PC-9 (cell line): ENCODE measurements around the gene RHO. TPM values are rescaled to one million over a fixed set of nuclear protein-coding genes. Genes with fewer than 3 reads are reported as not detected.

ENCODE experiments used
- BruUV-seq: library from RNA; stranded (reverse); fragments of 400-500 nt; replicated peaks from 2 replicates; lab custom pipeline; 2021; lab: Mats Ljungman, UMichigan
- CTCF ChIA-PET: fragments of 300-600 bp; sonication (Branson Sonifier 250); formaldehyde crosslinking; loops from one replicate; lab custom pipeline; 2022; ENCODE audit warnings: antibody characterized with exemption; lab: Charles Lee
- POLR2A ChIA-PET: fragments of 300-600 bp; sonication (Branson Sonifier 250); formaldehyde crosslinking; loops from one replicate; lab custom pipeline; 2022; ENCODE audit warnings: antibody characterized with exemption; ENCODE audit not compliant: unreplicated experiment; lab: Charles Lee
- DNase-seq, 2 experiments: peaks; one replicate each; pipeline versions ENCODE4 v3.0.0 to v3.0.0-alpha.2; 2015 to 2022; ENCODE audit warnings: mixed read lengths in 1 of 2
- H2AFZ ChIP-seq: fragments of 200-600 bp; sonication (generic); 2 replicates; pipeline ENCODE4 v1.8.1; 2017; ENCODE audit warnings: antibody characterized with exemption
- H3F3A ChIP-seq: fragments of 200-600 bp; sonication (generic); 2 replicates; pipeline ENCODE4 v1.8.1; 2017; ENCODE audit warnings: antibody characterized with exemption, mild to moderate bottlenecking, low read depth; ENCODE audit not compliant: insufficient read depth
- H3K27ac ChIP-seq: fragments of 200-600 bp; sonication (generic); 2 replicates; pipeline ENCODE4 v1.6.1; 2016; ENCODE audit warnings: mixed run types
- H3K27me3 ChIP-seq: fragments of 200-600 bp; sonication (generic); 2 replicates; pipeline ENCODE4 v1.6.1; 2016; ENCODE audit warnings: low read depth, mixed run types; ENCODE audit not compliant: insufficient read depth
- H3K36me3 ChIP-seq: fragments of 200-600 bp; sonication (generic); 2 replicates; pipeline ENCODE4 v1.6.1; 2016; ENCODE audit warnings: low read depth, mixed run types
- H3K4me1 ChIP-seq: fragments of 200-600 bp; sonication (generic); replicated peaks from 2 replicates; pipeline ENCODE4 v1.6.1; 2016; ENCODE audit warnings: mixed run types; ENCODE audit not compliant: insufficient read depth
- H3K4me2 ChIP-seq: fragments of 200-600 bp; sonication (generic); 2 replicates; pipeline ENCODE4 v1.6.1; 2017; ENCODE audit warnings: mixed run types
- H3K4me3 ChIP-seq: fragments of 200-600 bp; sonication (generic); 2 replicates; pipeline ENCODE4 v1.6.1; 2016; ENCODE audit warnings: mixed run types
- H3K79me2 ChIP-seq: fragments of 200-600 bp; sonication (generic); 2 replicates; pipeline ENCODE4 v1.6.1; 2017; ENCODE audit warnings: low read depth, mixed run types
- H3K9me2 ChIP-seq: fragments of 200-600 bp; sonication (generic); 2 replicates; pipeline ENCODE4 v1.8.1; 2017; ENCODE audit warnings: mild to moderate bottlenecking; ENCODE audit not compliant: insufficient read depth
- H3K9me3 ChIP-seq: fragments of 200-600 bp; sonication (generic); 2 replicates; pipeline ENCODE4 v1.8.1; 2016; ENCODE audit warnings: low read depth; ENCODE audit not compliant: insufficient read depth
- H4K20me1 ChIP-seq: fragments of 200-600 bp; sonication (generic); 2 replicates; pipeline ENCODE4 v1.8.1; 2017; ENCODE audit not compliant: insufficient read depth
- EZH2 ChIP-seq: fragments of 200-600 bp; sonication (generic); IDR thresholded peaks from 2 replicates; pipeline ENCODE4 v1.8.0; 2017; ENCODE audit warnings: antibody characterized with exemption, low read depth
- intact Hi-C: fragments of 100-400 bp; cut with micrococcal nuclease; formaldehyde crosslinking; loops from one replicate; pipeline ENCODE4 v1.10.0; 2022; ENCODE audit not compliant: unreplicated experiment
- total RNA-seq: library from RNA; stranded (reverse); gene quantifications from 2 replicates; pipeline ENCODE4 v1.2.3, GENCODE V29; 2021
- TF ChIP-seq, protein P1 (sequence below): fragments of 200-600 bp; sonication (generic); conservative IDR thresholded peaks from 2 replicates; pipeline ENCODE4 v1.6.1; 2017; ENCODE audit warnings: mixed run types, antibody characterized with exemption, mild to moderate bottlenecking, moderate library complexity

RHO gene
- total RNA-seq, 1 experiment from 2014 or later = not detected

- POLR2A ChIA-PET = no interaction called here
Observed at GRCh38 chr3:129518038-129518561, 10.3 kb upstream of the RHO start.

DNA sequence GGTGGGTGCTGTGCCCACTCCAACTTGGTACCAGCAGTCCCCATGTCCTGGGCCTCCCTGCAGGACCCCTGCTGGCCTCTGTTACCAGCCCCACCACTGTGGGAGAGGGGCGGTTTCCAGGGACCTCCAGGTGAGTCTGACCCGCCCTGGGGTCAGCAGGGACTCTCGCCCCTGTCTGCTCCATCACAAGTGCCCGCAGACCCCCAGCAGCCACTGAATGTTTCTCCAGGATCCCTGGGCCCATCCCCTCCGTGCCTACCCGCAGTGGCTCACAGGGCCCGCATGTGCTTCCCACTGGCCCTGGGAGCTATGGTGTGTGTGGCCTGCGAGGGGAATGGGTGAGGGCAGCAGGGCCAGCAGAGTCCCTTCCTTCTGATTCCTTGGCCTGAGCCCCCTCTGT lies 9.9 kb upstream of the RHO start:
- no peaks in the 10 kb centered on the region for H3F3A ChIP-seq
- no peaks in the 10 kb centered on the region for H3K9me3 ChIP-seq
- intact Hi-C loops = no loop called here
- no peaks in the 10 kb centered on the region for H4K20me1 ChIP-seq
- no TSS peak for BruUV-seq
- no peaks in the 10 kb centered on the region for H3K79me2 ChIP-seq
- H3K4me2 ChIP-seq = no peak overlapping the region
- TF ChIP-seq, protein P1, sequence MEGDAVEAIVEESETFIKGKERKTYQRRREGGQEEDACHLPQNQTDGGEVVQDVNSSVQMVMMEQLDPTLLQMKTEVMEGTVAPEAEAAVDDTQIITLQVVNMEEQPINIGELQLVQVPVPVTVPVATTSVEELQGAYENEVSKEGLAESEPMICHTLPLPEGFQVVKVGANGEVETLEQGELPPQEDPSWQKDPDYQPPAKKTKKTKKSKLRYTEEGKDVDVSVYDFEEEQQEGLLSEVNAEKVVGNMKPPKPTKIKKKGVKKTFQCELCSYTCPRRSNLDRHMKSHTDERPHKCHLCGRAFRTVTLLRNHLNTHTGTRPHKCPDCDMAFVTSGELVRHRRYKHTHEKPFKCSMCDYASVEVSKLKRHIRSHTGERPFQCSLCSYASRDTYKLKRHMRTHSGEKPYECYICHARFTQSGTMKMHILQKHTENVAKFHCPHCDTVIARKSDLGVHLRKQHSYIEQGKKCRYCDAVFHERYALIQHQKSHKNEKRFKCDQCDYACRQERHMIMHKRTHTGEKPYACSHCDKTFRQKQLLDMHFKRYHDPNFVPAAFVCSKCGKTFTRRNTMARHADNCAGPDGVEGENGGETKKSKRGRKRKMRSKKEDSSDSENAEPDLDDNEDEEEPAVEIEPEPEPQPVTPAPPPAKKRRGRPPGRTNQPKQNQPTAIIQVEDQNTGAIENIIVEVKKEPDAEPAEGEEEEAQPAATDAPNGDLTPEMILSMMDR = no peak
- no peak for TF ChIP-seq EZH2
- H3K27me3 ChIP-seq = no peaks in the 10 kb centered on the region
- no peak overlapping the region for H3K4me3 ChIP-seq
- POLR2A ChIA-PET = no interaction called here
- H3K4me1 ChIP-seq = no peaks in the 10 kb centered on the region
- no peak overlapping the region for H2AFZ ChIP-seq
- H3K9me2 ChIP-seq = no peaks in the 10 kb centered on the region
- DNase-seq = no peak
- no peaks in the 10 kb centered on the region for H3K36me3 ChIP-seq
- CTCF ChIA-PET = no interaction called here
- H3K27ac ChIP-seq = no peak overlapping the region

More at GRCh38 chr3:129518038-129518561, 10.3 kb upstream of the RHO start:
- Histone ChIP-seq H3K27me3 (no peaks in the 10 kb centered on the region), H3K9me3 (no peaks in the 10 kb centered on the region), H3K27ac (no peak overlapping the region), H3K4me1 (no peaks in the 10 kb centered on the region), H3K79me2 (no peaks in the 10 kb centered on the region), H3K9me2 (no peaks in the 10 kb centered on the region), H3K4me3 (no peak overlapping the region), H2AFZ (no peak overlapping the region), H3K4me2 (no peak overlapping the region), H4K20me1 (no peaks in the 10 kb centered on the region), H3K36me3 (no peaks in the 10 kb centered on the region), H3F3A (no peaks in the 10 kb centered on the region)
- intact Hi-C loops = no loop called here
- BruUV-seq = no TSS peak
- CTCF ChIA-PET = no interaction called here
- no peak for TF ChIP-seq EZH2
- TF ChIP-seq, protein P1 = no peak
- DNase-seq = no peak

DNA sequence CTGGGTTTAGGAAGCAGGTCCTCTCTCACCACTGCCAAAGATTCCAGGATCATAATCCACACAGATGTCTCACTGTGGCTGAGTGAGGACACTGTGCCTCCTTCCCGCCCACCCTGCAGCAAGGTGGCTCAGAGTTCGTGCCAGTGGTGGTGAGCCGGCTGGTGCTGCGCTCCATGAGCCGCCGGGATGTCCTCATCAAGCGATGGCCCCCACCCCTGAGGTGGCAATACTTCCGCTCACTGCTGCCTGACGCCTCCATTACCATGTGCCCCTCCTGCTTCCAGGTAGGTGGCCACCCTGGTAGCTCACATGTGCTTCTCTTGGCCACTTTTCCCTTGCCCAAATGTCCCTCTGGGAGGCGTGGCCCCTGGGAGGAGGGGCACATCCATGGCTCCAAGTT lies 9.0 kb upstream of the RHO start:
- Histone ChIP-seq H3K27ac (no peak overlapping the region), H3K9me2 (no peaks in the 10 kb centered on the region), H2AFZ (no peak overlapping the region), H3F3A (no peaks in the 10 kb centered on the region), H3K9me3 (no peaks in the 10 kb centered on the region), H3K4me3 (no peak overlapping the region), H3K27me3 (no peaks in the 10 kb centered on the region), H3K79me2 (no peaks in the 10 kb centered on the region), H3K36me3 (no peaks in the 10 kb centered on the region), H3K4me2 (no peak overlapping the region), H4K20me1 (no peaks in the 10 kb centered on the region), H3K4me1 (no peaks in the 10 kb centered on the region)
- BruUV-seq = no TSS peak
- ChIA-PET POLR2A (no interaction called here), CTCF (no interaction called here)
- intact Hi-C loops = no loop called here
- TF ChIP-seq, protein P1 = no peak
- no peak for TF ChIP-seq EZH2
- DNase-seq = no peak
